Measurements from ENCODE around the gene TMEM151B. TPM values are rescaled to one million over a fixed set of nuclear protein-coding genes. Genes with fewer than 3 reads are reported as not detected.

Gene TMEM151B
- total and polyA plus RNA-seq, 10 of the 15 experiments (the other 5 are each of a cell fraction or from before 2014, with no cell fraction given), result 0.01 to 0.19 (median 0.05) TPM; not detected in 6

DNA sequence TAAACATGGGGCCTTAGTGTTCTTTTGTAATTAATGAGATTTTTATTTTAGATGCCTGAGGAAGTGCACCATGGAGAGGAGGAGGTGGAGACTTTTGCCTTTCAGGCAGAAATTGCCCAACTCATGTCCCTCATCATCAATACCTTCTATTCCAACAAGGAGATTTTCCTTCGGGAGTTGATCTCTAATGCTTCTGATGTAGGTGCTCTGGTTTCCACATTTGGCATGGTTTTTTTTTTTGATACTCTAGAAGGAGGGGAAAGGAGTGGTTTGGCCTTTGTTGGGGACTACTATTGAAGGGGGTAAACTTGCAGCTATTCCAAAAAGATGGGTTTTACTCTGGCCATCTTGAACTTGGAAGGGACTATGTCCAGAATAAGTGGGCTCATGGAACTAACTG lies 21.7 kb upstream of the TMEM151B start:
- peaks cover 11% of the 10 kb centered on the region; the same call in 1 of the 2 replicates for H4K20me1 ChIP-seq (ENCODE audit: control insufficient read depth, insufficient read depth)
- WGBS (ENCODE audit: insufficient coverage, insufficient replicate concordance, low lambda C conversion rate, missing lambda C conversion rate), result 6% methylated on average over 1 of the region's 1 CpG
- ChIA-PET CTCF (interaction anchor here (1.2 to 7.7 kb wide), 6 partner anchors 8 to 155 kb away, joined by 3 to 39 read pairs (median 27); partner anchors contain the start of genes SLC29A1 and SLC35B2), RAD21 (ENCODE audit: unreplicated experiment) (interaction anchor here (0.6 to 1.4 kb wide), 3 partner anchors 14 to 190 kb away, joined by 3 to 6 read pairs (median 3); no protein-coding TSS in a partner anchor), SMC1A (ENCODE audit: uncharacterized antibody, unreplicated experiment) (interaction anchor here (0.6 to 4.2 kb wide), 7 partner anchors 8 to 72 kb away, joined by 3 to 25 read pairs (median 3); partner anchors contain the start of gene SLC35B2), POLR2A (interaction anchor here (0.5 to 6.3 kb wide), 4 partner anchors 9 to 27 kb away, joined by 5 to 131 read pairs (median 34); partner anchors contain the start of genes SLC29A1 and SLC35B2)
- H3K79me2 ChIP-seq (ENCODE audit: control insufficient read depth, insufficient read depth, low read length), result peaks cover 69% of the 10 kb centered on the region
- no peaks in the 10 kb centered on the region for H3K9me3 ChIP-seq (replicated peaks; ENCODE audit: control insufficient read depth, insufficient read depth, low read length)
- peak overlapping the region; percentile 58 for H3K4me2 ChIP-seq (ENCODE audit: control insufficient read depth, insufficient read depth)
- FAIRE-seq (no peak), ATAC-seq (no peak), DNase-seq (ENCODE audit: low read depth, low spot score) (no peak)
- no peak overlapping the region for H2AFZ ChIP-seq (ENCODE audit: control insufficient read depth, low read depth, low read length)
- peaks cover 7% of the 10 kb centered on the region; the same call in 1 of the 2 replicates for H3K4me1 ChIP-seq (ENCODE audit: control insufficient read depth, insufficient read depth, low read length)
- H3K9ac ChIP-seq (ENCODE audit: control insufficient read depth, insufficient read depth, low read length), result peak overlapping the region; percentile 100
- in situ Hi-C loops (cut with MboI), result no loop called here
- H3K4me3 ChIP-seq, result peak overlapping the region; percentile 95
- H3K27me3 ChIP-seq (replicated peaks in 1 of 2; ENCODE audit: control insufficient read depth in 2 of 2, insufficient read depth in 2 of 2, low read length in 1 of 2), result no peaks in the 10 kb centered on the region
- no TSS peak for BruUV-seq (replicated peaks)
- H3K27ac ChIP-seq (ENCODE audit: control insufficient read depth, insufficient read depth), result peak overlapping the region; percentile 96; the same call in 1 of the 2 replicates
- intact Hi-C loops (cut with micrococcal nuclease; ENCODE audit: unreplicated experiment), result no loop called here
- peaks cover 26 to 44% of the 10 kb centered on the region in 2 experiments for H3K36me3 ChIP-seq (ENCODE audit: control insufficient read depth in 2 of 2, insufficient read depth in 2 of 2, low read length in 1 of 2)
- TF ChIP-seq, protein P1, sequence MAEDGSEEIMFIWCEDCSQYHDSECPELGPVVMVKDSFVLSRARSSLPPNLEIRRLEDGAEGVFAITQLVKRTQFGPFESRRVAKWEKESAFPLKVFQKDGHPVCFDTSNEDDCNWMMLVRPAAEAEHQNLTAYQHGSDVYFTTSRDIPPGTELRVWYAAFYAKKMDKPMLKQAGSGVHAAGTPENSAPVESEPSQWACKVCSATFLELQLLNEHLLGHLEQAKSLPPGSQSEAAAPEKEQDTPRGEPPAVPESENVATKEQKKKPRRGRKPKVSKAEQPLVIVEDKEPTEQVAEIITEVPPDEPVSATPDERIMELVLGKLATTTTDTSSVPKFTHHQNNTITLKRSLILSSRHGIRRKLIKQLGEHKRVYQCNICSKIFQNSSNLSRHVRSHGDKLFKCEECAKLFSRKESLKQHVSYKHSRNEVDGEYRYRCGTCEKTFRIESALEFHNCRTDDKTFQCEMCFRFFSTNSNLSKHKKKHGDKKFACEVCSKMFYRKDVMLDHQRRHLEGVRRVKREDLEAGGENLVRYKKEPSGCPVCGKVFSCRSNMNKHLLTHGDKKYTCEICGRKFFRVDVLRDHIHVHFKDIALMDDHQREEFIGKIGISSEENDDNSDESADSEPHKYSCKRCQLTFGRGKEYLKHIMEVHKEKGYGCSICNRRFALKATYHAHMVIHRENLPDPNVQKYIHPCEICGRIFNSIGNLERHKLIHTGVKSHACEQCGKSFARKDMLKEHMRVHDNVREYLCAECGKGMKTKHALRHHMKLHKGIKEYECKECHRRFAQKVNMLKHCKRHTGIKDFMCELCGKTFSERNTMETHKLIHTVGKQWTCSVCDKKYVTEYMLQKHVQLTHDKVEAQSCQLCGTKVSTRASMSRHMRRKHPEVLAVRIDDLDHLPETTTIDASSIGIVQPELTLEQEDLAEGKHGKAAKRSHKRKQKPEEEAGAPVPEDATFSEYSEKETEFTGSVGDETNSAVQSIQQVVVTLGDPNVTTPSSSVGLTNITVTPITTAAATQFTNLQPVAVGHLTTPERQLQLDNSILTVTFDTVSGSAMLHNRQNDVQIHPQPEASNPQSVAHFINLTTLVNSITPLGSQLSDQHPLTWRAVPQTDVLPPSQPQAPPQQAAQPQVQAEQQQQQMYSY (CRISPR knock-in tag; IDR thresholded peaks at IDR 0.05), result no peak
- no peak for TF ChIP-seq BHLHE40 (IDR thresholded peaks at IDR 0.05; ENCODE audit: borderline replicate concordance in 1 of 2, low read depth in 2 of 2, low read length in 1 of 2)
- no peak for TF ChIP-seq FOS (IDR thresholded peaks at IDR 0.05; ENCODE audit: borderline replicate concordance, extremely low read depth, insufficient read length)
- no peak for TF ChIP-seq ZBED1 (IDR thresholded peaks at IDR 0.05; ENCODE audit: borderline replicate concordance)
- TF ChIP-seq, protein P2, sequence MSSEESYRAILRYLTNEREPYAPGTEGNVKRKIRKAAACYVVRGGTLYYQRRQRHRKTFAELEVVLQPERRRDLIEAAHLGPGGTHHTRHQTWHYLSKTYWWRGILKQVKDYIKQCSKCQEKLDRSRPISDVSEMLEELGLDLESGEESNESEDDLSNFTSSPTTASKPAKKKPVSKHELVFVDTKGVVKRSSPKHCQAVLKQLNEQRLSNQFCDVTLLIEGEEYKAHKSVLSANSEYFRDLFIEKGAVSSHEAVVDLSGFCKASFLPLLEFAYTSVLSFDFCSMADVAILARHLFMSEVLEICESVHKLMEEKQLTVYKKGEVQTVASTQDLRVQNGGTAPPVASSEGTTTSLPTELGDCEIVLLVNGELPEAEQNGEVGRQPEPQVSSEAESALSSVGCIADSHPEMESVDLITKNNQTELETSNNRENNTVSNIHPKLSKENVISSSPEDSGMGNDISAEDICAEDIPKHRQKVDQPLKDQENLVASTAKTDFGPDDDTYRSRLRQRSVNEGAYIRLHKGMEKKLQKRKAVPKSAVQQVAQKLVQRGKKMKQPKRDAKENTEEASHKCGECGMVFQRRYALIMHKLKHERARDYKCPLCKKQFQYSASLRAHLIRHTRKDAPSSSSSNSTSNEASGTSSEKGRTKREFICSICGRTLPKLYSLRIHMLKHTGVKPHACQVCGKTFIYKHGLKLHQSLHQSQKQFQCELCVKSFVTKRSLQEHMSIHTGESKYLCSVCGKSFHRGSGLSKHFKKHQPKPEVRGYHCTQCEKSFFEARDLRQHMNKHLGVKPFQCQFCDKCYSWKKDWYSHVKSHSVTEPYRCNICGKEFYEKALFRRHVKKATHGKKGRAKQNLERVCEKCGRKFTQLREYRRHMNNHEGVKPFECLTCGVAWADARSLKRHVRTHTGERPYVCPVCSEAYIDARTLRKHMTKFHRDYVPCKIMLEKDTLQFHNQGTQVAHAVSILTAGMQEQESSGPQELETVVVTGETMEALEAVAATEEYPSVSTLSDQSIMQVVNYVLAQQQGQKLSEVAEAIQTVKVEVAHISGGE (CRISPR knock-in tag; IDR thresholded peaks at IDR 0.05), result no peak
- TF ChIP-seq NR2F1 (conservative IDR thresholded peaks at IDR 0.05), result no peak
- TF ChIP-seq EZH2 (IDR thresholded peaks at IDR 0.05; ENCODE audit: borderline replicate concordance, control insufficient read depth, low read depth, low read length), result no peak
- TF ChIP-seq EED (IDR thresholded peaks at IDR 0.05; ENCODE audit: low read depth), result no peak
- TF ChIP-seq NFYA (IDR thresholded peaks at IDR 0.05; ENCODE audit: borderline replicate concordance, low read depth, low read length), result no peak
- TF ChIP-seq HDGF (IDR thresholded peaks at IDR 0.05), result no peak
- no peak for TF ChIP-seq ZSCAN29 (IDR thresholded peaks at IDR 0.05)
- TF ChIP-seq FOXM1 (IDR thresholded peaks at IDR 0.05; ENCODE audit: low read depth, low read length), result no peak
- no peak for TF ChIP-seq CHD1 (IDR thresholded peaks at IDR 0.05; ENCODE audit: low read depth, low read length)
- no peak for TF ChIP-seq ZNF217 (IDR thresholded peaks at IDR 0.05)

Measured in GM12878 (cell line).